ENCODE measurements around the gene SOX21. TPM values are rescaled to one million over a fixed set of nuclear protein-coding genes. Genes with fewer than 3 reads are reported as not detected.

The SOX21 gene
- total RNA-seq, 1 experiment from 2014 or later = 3.9 TPM

DNA sequence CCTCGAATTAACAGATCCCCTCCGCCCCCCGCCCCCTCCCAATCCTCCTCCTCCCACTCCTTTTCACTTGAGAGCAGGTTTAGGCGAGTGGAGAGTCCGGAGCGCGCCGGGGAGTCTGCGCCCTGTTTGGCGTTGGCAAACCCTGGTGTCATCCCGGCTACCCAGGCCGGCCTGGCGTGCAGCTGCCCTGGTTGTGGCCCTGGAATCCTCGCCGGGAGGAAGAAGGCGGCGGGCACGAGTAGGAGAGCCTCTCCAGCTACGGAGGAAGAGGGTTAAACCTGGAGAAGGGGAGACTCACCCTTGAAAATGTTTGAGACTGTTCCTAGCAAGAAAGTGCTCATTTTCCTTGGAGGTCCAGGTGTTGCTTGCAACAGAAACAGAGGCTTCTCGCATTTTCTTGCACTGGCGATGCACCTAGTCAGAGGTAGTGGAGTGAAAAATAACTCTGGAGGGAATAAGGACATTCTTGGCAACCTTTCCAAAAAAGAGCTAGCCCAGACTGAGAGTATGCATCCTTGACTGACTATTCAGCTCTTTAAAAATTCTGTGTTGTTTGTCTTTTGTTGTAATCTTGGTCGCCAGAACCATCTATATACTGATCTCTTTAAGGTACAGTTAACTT is 1.3 kb upstream of the SOX21 start:
- Histone ChIP-seq H3K27me3 (ENCODE audit: control insufficient read depth, insufficient read depth, low read length) (peaks cover 57% of the 10 kb centered on the region), H3K4me3 (ENCODE audit: insufficient read depth, low read depth, low read length) (peak overlapping the region; percentile 57), H3K36me3 (replicated peaks; ENCODE audit: control insufficient read depth, insufficient read depth, low read length) (no peaks in the 10 kb centered on the region)
- DNase-seq = no peak

DNA sequence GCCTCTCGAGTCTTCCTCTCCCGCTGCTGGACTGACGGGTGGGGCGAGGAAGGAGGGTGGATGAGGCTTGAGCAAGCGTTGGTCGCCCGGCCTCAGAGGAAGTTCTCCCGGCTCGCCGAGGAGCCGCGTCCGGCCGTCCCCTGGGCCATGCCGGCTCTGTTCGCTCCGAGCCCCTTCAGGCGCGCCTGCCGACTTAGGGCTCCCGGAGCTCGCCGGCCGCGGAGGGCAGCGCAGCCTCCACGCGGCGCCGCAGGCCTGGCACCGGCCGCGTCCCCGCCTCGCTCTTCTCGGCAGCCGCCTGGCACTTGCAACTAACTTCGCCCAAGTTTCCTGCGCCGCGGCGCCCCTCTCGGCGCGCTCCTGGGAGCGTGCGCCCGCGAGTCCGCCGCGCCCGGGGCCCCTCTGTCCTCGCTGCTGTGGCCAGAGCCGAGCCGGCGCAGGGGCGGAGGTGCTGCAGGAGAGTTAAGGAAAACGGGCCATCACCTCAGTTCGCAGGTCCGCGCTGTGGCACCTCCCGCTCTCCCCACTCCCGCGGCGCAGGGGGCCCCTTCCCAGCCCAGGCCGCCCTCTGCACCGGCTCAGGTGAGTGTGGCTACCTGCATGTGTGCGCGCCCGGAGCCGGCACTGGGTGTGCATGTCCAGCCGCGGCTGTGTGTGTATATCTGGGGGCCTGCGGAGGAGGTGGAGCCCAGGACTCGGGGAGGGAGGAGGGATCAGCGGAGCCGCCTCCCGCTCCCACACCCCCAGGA is 641 bp upstream of the SOX21 start:
- Histone ChIP-seq H3K36me3 (replicated peaks; ENCODE audit: control insufficient read depth, insufficient read depth, low read length) (no peaks in the 10 kb centered on the region), H3K27me3 (ENCODE audit: control insufficient read depth, insufficient read depth, low read length) (peaks cover 59% of the 10 kb centered on the region), H3K4me3 (ENCODE audit: insufficient read depth, low read depth, low read length) (peak overlapping the region; percentile 57)
- peak; percentile 79 for DNase-seq

DNA sequence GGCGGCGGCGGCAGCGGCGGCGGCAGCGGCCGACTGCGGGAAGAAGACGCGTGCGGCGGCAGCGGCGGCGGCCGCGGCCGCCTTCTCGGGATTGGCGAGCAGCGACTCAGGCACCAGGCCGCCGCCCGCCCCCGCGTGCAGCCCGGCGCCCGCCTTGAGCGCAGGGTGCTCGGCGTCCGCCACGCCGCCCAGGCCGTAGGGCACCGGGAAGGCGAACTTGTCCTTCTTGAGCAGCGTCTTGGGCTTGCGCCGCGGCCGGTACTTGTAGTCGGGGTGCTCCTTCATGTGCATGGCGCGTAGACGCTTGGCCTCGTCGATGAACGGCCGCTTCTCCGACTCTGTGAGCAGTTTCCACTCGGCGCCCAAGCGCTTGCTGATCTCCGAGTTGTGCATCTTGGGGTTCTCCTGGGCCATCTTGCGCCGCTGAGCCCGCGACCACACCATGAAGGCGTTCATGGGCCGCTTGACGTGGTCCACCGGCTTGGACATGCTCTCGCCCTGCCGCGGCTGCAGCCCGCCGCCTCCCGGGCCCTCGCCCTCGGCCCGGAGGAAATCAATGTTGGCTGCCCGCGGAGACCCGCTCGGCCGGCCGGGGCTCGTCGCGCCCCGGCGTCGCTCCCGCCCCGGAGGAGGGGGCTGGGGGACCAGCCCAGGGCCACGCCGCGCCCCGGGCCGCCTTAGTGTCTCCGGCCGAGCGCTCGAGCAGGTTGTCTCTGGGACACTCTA is 621 bp downstream of the SOX21 start:
- Histone ChIP-seq H3K36me3 (replicated peaks; ENCODE audit: control insufficient read depth, insufficient read depth, low read length) (no peaks in the 10 kb centered on the region), H3K27me3 (ENCODE audit: control insufficient read depth, insufficient read depth, low read length) (peaks cover 70% of the 10 kb centered on the region), H3K4me3 (ENCODE audit: insufficient read depth, low read depth, low read length) (peak overlapping the region; percentile 57)
- DNase-seq = peak; percentile 78

DNA sequence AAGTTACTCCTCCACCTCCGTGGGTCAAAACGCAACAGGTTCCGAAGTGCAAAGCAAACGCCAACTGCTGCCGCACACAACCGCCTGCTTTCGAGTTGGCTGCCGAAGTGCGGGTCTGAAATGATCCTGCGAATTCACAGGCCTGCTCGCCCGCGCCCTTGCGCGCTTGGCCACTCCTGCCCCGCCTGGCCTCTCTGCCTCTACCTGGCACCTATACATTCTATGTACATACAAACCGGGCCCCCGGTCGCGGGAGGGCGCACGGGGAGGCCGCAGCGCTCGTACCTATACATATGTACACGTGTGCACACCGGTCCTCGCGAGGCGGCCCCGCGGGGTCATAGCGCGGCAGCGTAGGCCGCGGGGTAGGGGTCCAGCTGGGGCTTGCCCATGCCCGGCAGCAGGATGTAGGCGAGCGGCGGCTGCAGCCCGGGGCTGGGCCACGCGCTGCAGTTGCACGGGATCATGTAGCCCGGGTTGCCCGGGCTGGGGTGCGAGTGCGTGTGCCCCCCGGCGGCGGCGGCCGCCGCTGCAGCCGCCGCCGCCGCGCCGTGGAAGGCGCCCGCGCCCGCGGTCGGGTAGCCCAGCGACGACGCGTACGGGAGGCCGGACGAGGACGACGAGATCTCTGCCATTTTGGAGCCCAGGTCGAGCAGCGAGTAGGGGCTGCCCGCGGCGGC is 1.3 kb downstream of the SOX21 start:
- H3K27me3 ChIP-seq (ENCODE audit: control insufficient read depth, insufficient read depth, low read length) = peaks cover 77% of the 10 kb centered on the region
- H3K36me3 ChIP-seq (replicated peaks; ENCODE audit: control insufficient read depth, insufficient read depth, low read length) = no peaks in the 10 kb centered on the region
- peak; percentile 90 for DNase-seq
- peak overlapping the region; percentile 57 for H3K4me3 ChIP-seq (ENCODE audit: insufficient read depth, low read depth, low read length)

DNA sequence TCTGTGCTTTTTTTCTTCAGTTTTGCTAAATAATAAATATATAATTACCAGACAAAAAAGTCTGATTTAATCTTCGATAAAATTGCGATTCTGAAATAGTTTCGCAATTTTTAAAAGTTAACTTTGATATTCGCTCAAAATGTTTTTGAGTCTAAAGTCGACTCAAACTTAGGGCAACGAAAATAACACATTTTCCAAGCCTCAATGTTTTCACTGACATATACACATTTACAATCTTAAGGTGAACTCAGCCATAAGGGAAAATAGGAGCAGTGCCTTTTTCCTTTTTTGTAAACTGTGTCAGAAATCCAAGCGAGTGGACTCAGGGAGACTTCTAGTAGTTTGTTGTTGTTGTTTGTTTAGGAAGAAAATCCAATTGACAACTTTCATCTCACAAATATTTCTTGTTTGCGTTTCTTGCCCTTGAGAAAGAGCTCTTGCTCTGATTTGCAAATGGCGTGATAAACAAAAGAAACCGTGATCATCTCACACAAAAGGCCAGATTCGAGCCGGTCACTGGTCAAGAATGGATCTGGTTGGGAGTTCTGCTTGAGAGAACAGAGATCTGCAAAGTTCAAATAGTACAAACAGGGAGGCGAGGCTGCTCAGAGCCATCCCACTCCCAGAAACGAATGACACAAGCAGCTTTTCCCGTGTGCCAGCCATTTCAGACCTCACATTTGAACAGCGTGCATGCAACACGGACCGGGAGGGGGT is 2.1 kb downstream of the SOX21 start:
- DNase-seq = peak; percentile 63
- peaks cover 85% of the 10 kb centered on the region for H3K27me3 ChIP-seq (ENCODE audit: control insufficient read depth, insufficient read depth, low read length)
- H3K36me3 ChIP-seq (replicated peaks; ENCODE audit: control insufficient read depth, insufficient read depth, low read length) = no peaks in the 10 kb centered on the region
- H3K4me3 ChIP-seq (ENCODE audit: insufficient read depth, low read depth, low read length) = peak overlapping the region; percentile 57

DNA sequence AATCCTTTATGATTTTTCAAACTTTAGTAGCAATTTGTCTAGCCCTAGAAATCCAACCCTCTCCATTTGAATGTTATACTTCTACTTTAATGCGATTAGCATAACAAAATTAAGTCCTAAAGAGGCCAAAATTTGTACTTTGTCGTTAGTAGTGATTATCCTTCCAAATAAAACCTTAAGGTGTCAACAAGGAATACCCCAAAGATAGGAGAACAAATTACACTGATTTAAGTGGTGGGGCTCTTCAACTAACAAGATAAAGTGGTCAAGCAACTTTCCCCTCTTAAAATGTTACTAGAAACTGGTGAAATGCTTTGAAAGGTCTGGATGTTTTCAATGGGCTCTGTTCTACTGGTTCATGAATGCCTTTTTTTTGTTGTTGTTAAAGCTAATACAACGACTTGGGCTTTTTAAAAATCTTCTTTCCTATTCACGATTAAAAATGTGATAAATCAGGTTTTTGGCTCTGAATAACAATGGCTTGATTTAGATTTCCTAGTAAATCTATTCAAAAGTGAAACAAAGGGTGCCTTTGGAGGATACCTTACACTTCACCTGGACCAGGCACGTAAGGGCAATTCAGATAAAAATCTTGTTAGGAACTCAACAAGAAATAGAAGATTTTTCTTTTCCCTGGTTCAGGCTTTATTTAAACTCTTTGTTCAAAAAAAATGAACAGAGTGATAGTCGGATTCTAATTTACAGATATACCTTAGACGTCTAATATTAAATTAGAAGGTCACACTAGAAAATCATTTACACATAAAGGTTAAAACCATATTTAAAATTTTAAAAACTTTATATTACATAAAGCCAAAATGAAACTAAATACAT is 3.1 kb downstream of the SOX21 start:
- no peaks in the 10 kb centered on the region for H3K36me3 ChIP-seq (replicated peaks; ENCODE audit: control insufficient read depth, insufficient read depth, low read length)
- no peak overlapping the region for H3K4me3 ChIP-seq (ENCODE audit: insufficient read depth, low read depth, low read length)
- H3K27me3 ChIP-seq (ENCODE audit: control insufficient read depth, insufficient read depth, low read length) = peaks cover 86% of the 10 kb centered on the region
- no peak for DNase-seq

DNA sequence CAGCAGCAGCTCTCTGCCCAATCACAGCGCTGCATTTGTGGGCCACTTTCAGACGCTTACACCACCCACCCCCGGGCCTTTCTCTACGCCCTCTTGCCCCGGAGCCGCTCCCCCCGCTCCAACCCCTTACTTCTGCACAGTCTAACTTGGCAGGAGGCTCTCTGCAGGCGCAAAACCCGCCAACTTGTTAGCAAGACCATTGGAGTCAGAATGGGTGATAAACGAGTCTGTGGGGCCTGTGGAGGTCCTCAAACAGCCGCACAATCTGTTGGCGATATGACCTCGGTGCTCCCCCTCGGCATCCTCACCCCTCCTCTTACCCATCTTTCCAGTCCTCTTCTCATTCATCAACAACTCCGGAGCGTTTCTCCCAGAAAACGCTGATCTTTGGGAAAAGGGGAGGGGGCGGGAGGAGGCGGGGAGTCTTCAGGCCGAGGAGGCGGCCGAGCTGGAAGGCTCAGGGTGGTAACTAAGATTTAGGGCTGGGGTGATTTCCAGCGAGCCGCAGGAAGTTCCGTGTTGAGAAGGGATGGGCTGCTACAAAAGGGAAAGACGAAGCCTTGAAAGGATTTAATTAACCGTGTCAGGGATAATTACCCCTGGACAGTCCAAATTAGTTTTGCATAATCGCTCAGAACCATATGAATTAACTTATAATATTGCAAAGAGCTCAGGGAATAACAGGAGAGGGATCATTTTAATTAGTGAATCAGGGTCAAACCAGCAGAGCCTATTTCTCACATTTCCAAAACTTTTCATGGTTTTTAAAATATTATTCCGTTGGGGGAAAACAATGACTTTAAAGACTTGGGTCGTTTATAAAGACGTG is 4.1 kb downstream of the SOX21 start:
- H3K4me3 ChIP-seq (ENCODE audit: insufficient read depth, low read depth, low read length) = peak overlapping the region; percentile 50
- no peaks in the 10 kb centered on the region for H3K36me3 ChIP-seq (replicated peaks; ENCODE audit: control insufficient read depth, insufficient read depth, low read length)
- DNase-seq = peak; percentile 88
- peaks cover 86% of the 10 kb centered on the region for H3K27me3 ChIP-seq (ENCODE audit: control insufficient read depth, insufficient read depth, low read length)

DNA sequence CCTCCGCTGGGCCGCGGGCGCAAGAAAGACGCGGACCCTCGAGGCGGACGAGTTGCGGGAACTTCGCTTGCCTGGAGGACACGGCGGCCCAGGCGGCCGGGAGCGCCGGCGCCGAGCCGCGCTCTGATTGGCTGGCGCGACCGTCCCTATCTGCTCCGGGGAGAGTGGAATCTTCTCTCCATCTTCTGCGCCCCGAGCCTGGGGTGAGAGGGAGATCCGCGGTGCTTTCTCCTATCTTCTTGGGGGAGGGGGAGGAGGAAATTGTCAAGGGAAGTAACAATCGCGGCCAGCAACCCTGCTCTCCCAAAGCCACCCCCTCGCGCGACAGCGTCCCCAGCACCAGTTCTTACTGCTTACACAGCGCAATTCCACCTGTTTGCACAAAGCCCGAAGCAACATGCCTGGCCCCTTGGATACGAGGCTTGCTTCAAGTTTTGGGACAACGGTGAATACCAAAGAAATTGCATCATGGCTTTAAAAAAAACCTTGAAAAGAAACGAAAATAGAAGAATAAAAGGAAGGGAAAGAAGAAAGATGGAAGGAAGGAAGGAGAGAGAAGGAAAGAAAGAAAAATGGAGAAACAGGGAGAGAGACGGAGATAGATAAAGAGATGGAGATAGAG is 4.8 kb downstream of the SOX21 start:
- Histone ChIP-seq H3K27me3 (ENCODE audit: control insufficient read depth, insufficient read depth, low read length) (peaks cover 86% of the 10 kb centered on the region), H3K4me3 (ENCODE audit: insufficient read depth, low read depth, low read length) (peak overlapping the region; percentile 50), H3K36me3 (replicated peaks; ENCODE audit: control insufficient read depth, insufficient read depth, low read length) (no peaks in the 10 kb centered on the region)
- peak; percentile 90 for DNase-seq

DNA sequence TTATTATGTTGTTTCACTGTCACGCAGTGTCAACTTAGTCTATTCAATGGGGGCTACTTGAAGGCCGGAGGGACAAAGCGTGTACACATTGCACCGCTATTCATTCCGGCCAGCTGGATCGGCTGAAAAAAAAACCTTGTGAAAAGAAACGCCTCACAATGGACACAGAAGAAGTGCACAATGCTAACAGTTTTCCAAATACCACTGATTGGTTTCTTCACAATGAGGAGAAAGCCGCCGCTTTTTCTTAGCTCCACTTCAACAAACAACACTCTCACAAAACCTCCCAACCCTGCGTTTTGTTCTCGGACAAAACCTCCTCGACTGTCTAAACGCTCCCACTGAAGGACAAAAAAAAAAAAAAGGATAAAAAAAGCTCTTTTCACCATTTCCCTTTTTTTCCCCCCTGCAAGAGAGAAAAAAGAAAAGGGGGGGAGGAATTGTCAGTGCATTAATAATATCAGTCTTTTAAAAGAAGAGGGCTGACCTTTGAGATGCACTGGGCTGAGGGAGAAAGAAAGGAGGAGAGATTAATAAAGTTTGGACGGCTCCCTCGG is 5.4 kb downstream of the SOX21 start:
- Histone ChIP-seq H3K36me3 (replicated peaks; ENCODE audit: control insufficient read depth, insufficient read depth, low read length) (no peaks in the 10 kb centered on the region), H3K4me3 (ENCODE audit: insufficient read depth, low read depth, low read length) (peak overlapping the region; percentile 50), H3K27me3 (ENCODE audit: control insufficient read depth, insufficient read depth, low read length) (peaks cover 86% of the 10 kb centered on the region)
- DNase-seq = peak; percentile 48

DNA sequence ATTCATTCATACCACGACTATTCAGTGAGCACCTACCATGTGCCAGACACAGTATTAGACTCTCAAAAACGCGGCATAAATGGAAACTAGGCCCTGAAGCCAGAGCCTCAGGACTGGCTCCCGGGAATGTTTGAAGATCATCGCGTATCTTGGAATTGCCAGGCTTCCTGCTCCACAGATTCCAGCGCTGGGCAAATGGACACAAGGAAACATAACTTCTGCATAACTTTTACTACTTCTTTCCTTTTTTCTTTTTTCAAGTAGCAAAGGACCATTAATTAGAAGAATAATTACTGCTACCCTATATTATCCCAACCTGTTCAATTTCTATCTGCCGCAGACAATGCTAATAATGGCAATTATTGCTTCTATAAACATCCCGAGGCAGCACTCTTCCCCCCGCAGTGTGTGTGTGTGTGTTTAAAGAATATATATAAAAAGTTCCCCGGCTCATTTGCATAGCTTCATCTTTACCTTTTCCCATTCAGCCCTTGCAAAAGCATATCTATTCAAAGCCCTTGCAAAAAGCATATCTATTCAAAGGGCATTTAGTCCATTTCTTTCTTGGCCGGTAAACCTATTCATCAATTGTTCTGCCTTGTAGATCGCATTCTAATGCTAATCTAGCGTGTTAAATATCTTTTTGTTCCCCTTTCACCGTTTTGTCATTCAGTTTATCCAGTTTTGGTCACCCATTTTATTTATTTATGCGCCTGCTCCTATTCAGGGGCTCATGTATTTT is 6.1 kb downstream of the SOX21 start:
- no peak for DNase-seq
- Histone ChIP-seq H3K36me3 (replicated peaks; ENCODE audit: control insufficient read depth, insufficient read depth, low read length) (no peaks in the 10 kb centered on the region), H3K27me3 (ENCODE audit: control insufficient read depth, insufficient read depth, low read length) (peaks cover 88% of the 10 kb centered on the region), H3K4me3 (ENCODE audit: insufficient read depth, low read depth, low read length) (no peak overlapping the region)

DNA sequence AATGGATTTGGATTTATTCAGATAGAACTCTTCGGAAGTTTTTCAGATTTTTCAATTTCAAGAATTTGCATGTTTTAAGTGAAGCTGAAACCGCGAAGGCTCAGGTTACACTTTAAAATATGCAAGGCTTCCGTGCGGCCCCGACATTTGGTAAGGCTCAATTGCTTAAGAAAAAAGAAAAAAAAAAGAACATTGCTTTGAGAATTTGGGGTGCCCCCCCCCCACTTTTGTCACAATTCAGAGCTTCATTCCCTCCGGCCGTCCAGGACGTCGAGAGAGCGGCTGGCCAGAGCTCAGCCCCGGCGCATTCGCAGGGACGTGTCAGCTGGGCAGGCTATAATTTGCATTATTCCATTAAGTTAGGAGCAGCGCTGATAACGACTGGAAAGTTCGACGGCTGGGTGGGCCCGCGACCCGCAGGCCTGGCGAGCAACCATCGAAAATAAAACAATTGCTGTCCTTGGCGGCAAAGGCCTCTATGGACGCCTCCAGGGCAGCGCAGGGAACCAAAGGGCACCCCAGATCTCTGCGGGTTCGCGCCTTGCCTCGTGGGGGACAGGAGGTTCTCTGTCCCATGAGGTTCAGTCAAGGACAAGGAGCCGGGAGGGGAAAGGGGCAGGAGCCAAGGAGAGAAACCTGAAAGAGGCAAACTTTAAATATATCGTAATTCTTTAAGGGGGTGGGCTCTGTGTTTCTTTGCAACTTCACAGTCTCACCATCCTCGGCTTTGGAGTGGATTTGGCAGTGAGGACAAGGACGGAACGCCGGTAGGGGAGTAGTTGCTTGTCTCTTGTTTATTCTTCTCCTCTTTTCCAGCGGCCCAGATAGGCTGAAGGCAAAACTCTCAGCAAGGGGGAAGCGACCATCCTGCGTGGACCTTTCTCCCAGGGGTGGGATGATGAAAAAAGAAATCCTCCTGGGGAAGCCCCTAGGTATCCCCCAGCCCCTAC is 7.0 kb downstream of the SOX21 start:
- peak; percentile 63 for DNase-seq
- peaks cover 89% of the 10 kb centered on the region for H3K27me3 ChIP-seq (ENCODE audit: control insufficient read depth, insufficient read depth, low read length)
- no peaks in the 10 kb centered on the region for H3K36me3 ChIP-seq (replicated peaks; ENCODE audit: control insufficient read depth, insufficient read depth, low read length)
- no peak overlapping the region; the same call in 1 of the 2 replicates for H3K4me3 ChIP-seq (ENCODE audit: insufficient read depth, low read depth, low read length)

All from H7 (cell line).